Measurements from ENCODE around the gene FPR3.

- TF ChIP-seq CTCF (IDR thresholded peaks at IDR 0.05) (no peak), POLR2A (IDR thresholded peaks at IDR 0.05) (no peak), EP300 (IDR thresholded peaks at IDR 0.05; ENCODE audit: low read depth) (no peak)
These were observed 22.0 kb upstream of the FPR3 start for GRCh38 chr19:51772977-51773376.

All from transverse colon (tissue), 3 donors.